ENCODE results near the gene IFT88.
"Not testable (repeated sequence)": the region's sequence is repeated elsewhere in the genome, so short reads cannot be mapped to it uniquely, and the experiment has no call there.

Gene IFT88

DNA sequence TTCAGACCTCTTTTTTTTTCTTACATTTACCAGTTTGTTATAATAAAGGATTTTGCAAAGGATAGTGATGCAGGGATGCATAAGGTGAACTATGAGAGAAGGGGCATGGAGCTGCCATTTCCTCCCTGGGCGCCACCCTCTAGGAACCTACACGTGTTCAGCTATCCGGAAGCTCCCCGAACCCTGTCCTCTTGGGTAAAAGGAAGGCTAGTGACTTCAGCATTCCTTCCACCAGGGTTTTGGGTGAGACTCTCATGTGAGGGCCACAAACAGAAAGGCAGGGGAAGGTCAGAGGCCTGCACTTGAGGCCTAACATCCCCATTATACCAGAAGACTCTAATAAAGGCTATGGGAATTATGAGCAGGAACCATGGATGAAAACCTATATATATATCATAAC is 57.3 kb downstream of the IFT88 start:
- no peak for DNase-seq (ENCODE audit: low read depth in 2 of 2)

DNA sequence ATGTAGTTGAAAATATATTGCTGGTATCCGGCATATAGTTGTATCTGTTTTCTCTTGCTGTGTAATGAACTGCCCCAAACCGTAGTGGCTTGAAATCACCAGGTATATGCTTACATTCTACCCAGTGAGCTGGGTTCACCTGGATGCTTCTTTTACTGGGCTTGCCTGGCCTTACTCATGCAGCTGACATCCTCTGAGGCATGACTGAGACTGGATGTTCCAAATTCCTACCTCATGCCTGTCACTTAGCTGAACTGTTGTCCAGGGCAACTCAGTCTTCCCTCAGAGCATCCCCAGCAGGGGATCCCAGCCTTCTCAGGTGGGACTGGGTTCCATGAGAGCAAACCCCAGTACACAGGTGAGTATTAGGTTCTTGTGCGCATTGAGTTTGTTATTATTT is 66.8 kb downstream of the IFT88 start:
- DNase-seq (ENCODE audit: low read depth in 2 of 2), result no peak

DNA sequence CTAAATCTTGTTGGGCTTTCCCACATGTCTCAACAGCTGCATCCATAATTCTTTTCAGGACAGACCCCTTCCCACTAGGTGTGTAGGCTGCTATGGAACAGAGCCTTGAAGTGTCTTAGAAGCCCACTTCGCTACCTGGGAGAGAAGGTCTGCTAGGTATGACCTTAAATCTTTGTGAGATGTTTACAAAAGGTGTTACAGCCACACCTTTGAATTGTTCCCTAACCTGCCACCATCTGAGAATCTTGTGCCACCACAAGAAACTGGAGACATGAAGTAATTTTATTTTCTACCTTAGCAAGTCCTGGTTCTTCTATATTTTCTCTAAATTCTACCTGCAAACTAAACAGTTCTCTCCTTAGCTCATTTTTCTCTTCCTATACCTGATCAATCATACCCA is 69.1 kb downstream of the IFT88 start:
- DNase-seq (ENCODE audit: low read depth in 2 of 2), result no peak

DNA sequence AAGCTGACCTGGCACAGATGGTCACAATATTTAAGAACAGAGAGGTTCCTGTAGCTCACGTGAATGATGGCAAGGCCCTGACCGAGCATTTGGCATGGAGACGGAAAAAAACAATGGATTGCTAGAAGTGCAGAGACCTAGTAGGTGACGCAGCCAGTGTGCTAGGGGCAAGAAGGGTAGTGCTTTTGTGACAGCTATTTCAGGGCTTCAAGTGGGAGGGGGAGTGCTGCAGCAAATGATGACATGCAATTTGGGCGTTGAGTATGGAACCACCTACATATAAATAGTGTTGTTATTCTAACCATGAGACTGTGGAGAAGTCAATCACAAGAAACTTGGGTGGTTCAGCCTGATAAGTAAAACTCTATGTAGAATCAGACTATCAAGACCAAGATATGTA is 70.9 kb downstream of the IFT88 start:
- DNase-seq (ENCODE audit: low read depth in 2 of 2), result no peak

DNA sequence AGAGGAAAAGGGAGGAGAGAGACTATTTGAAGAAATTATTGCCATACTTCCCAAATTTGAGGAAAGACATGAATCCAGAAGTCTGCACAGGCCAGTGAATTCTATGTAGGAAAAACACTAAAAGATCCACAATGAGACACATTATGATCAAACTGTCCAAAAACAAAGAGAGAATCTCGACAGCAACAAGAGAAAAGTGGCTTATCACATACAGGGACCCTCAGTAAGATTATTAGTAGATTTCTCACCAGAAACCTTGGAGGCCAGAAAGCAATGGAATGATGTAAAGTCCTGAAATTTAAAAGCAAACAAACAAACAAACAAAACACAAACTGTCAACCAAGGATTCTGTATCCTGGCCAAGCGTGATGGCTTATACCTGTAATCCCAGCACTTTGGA is 80.8 kb downstream of the IFT88 start:
- DNase-seq (ENCODE audit: low read depth in 2 of 2), result no peak

DNA sequence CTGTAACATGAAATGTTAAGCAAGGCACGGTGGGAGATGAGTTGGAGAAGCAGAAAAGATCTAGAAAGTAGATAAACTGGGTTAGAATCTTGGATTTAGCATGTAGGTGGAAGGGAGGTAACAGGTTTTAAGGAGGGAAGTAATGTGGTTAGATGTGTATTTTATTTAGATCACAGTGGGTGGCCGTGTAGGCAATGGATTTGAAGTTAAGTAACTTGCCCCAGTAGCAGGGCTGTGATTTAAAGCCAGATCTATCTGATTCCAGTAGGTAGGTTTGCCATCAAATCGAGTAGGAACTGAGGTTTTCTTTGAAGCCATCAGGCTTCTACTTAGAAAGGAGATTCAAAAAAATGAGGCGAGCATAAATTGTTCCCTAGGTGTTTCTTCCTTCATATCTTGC is 86.0 kb downstream of the IFT88 start:
- DNase-seq (ENCODE audit: low read depth in 2 of 2), result no peak

DNA sequence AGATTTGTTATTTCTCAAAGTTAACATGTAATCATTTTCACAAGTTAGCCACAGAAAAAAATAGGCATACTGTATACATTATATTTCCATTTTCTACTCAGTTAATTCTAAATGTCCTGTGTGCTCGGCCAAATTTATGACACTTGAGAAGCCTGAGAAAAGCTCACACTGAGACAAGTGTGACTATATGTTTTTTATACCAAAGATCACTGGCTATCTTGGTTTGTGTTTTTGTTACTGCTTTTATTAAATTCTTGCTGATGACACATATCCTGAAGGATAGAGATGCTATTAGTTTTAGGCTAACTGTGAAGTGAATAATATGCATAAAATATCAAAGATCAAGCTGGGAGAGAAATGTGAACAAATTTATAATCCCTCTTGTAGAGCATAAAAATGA is 87.2 kb downstream of the IFT88 start:
- no peak for DNase-seq (ENCODE audit: low read depth in 2 of 2)

DNA sequence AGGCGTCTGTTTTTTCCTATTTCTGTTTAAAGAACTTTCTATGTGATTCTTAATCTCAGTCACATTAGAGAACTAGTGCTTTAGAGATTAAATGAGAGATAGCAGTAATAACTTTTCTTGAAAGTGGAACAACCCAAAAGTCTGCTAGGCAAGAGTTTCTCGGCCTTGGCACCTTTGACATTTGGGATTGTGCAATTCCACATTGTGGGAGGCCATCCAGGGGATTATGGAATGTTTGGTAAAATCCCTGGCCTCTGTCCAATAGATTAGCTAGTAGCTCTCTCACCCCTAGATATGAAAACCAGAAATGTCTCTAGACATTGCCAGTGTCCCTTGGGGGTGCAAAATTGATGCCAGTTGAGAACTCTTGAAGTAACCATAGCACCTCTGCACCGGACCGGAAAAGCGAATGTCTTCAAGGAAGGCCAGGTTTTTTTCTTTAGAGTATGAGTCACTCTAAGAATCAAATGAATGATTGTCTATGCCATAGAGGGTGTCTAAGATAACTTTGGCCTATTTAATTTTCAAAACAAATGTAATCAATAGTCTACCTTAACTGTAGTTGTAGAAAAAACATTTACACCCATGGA is 91.6 kb downstream of the IFT88 start:
- DNase-seq (ENCODE audit: low read depth in 2 of 2), result no peak

DNA sequence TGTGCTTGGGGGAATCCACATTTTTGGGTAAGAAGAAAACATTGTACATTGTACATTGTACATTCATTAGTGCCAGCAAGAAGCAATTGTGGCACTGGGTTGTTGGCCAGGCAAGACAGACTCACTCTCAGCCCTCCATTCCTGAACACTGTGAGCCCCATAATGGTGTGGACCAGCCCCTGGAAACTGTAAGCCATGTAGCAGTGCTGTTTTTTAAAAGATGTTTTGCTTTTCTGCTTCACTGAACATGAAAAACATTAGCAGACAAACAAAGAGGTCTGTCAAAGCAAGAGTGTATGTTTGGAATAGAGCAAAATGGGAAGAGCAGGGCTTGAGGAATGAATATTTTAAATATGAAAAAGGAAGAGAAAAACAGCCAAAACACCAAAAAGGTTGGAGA is 97.4 kb downstream of the IFT88 start:
- no peak for DNase-seq (ENCODE audit: low read depth in 2 of 2)

DNA sequence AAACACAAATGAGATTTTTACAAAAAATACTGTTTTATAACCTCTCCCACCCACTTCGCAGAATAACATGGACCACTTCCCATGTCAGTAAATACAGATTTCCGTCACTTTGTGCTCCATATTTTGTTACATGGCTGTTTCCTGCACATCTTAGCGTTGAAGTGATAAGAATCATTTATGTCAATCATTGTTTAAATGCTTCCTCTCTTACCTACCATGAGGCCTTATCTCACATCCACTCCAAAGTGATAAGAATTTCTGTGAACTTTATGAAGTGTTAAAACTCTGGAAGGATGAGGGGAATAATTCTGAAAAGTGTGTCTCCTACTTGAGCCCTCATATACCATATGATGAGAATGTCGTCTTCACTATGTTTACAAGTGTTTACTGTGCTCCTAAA is 100.0 kb downstream of the IFT88 start:
- no peak for DNase-seq (ENCODE audit: low read depth in 2 of 2)

DNA sequence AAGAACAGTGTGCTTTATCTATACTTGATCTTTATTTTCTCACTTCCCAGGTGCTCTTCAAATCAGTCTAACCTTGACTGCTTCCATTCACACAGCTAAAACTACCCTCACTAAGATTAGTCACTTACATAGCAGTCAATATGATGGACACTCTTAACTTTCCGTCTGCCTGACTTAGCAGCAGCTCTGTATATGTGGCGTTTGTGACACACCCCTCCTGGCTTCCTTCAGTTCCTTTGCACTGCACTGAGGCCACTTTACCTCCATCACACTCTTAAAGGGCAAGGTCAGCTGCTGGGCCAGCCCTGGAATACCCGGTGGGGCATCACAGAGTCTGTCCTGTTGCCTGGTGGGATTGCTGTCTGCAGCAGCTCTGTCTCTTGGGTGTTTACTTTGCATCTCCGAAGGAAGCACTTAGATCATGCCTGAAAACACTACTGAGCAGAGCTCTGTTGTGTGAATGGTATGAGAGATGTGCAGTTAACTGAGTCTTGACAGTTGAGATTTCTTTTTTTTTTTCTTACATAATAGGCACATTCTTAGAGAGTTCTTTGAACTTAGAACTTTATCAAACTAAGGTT is 101.0 kb downstream of the IFT88 start:
- DNase-seq (ENCODE audit: low read depth in 2 of 2), result no peak

DNA sequence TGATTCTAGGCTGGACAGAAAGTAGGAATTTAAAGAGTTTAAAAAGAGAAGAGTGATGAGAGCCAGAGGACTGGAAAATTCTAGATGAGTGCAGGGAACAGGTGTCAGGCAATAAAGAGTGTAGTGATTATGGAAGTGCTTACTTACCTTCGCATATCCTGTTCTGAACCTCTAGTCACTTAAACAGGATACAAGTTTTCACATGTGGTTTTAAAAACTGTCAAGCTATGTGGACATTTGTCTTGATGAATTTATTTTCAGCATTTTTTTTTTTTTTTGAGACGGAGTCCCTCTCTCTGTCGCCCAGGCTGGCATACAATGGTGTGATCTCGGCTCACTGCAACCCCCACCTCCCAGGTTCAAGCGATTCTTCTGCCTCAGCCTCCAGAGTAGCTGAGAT is 102.2 kb downstream of the IFT88 start:
- no peak for DNase-seq (ENCODE audit: low read depth in 2 of 2)

DNA sequence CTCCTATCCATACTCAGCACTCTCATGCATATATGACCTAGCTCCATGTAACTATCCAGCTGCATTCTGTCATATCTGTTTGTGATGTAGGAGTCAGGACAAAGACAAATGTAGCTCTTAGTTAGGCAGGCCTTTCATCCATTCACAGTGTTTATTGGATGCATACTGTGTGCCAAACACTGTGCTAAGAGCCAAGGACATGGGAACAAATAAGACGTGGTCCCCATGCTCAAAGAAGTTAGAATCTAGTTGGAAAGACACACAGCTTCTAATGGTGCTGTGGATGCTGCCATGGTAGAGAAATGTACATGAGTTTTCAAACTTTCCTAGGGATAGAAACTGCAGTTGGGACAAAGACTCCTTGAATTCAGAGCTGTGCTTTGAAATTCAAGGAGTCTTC is 104.8 kb downstream of the IFT88 start:
- no peak for DNase-seq (ENCODE audit: low read depth in 2 of 2)

DNA sequence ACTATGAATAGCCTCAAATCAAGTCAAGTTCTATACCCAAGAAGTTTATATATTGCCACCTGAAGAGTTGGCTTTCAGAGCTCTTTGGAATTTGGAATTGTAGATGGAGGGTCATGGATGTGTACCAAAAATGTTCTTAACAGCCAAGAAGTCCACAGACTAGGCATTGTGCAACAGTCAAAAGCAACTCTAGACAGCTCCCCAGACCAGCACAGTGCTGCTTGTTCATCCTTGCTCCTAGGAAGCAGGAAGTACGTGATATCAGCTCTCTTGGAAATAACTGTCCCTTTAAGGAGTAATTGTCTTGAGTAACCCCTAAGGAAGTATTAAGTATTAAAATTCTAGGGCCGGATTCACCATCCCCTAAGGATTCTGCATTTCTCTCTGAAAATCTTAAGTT is 105.8 kb downstream of the IFT88 start:
- DNase-seq (ENCODE audit: low read depth in 2 of 2), result no peak

DNA sequence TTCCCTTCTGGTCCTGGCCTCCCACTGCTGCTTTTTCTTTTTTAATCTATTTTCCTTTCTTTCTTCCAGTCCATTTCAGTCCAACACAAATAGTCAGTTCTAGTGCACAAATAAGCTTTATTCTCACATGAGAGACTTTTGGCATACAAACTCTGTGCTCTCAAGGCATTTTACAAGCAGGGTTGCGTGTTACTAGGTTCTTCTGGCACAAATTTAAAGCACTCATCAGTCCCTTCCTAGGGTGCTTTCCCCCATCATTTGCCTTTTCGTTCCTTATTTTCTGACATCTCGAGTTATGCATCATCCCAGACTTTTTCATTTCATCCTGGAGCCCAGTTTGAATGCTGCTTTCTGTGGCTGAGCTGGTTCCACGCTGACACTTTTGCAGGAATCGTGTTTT is 106.8 kb downstream of the IFT88 start:
- DNase-seq (ENCODE audit: low read depth in 2 of 2), result no peak

DNA sequence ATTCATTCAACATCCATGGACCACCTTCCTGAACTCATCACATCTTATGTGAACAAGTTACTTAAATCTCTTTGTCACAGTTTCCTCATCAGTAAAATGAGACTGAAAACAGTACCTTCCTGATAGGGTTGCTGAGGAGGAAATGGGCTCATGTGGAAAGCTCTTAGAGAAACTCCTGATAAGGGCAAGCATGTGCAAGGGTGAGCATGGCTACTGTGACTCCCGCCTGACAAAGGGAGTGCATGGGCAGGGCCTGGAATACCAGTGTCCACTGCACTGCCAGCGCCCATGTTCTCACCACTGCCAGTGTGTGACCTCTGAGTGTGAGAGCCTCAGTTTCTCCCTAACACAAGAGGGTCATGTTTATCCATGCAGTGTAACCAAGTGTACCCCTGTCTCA is 109.3 kb downstream of the IFT88 start:
- DNase-seq (ENCODE audit: low read depth in 2 of 2), result no peak

DNA sequence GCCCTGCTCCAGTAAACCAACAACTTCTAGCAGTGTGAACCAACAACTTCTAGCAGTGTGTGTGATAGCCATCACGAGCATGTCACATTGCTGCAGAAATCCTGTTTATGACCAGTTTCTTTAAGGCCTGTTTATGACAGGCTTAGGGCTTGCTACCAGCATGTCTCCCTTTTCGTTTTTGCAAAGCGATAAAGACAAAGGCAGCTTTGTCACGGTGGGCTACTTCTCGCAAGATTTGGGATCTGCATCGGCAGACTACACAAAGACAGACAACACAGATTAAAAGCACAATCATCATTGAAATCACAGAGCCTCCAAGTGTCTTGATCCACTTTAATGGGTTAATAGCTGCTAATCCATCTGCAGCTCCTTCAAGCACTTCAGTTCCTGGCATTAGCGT is 111.6 kb downstream of the IFT88 start:
- DNase-seq (ENCODE audit: low read depth in 2 of 2), result not testable (repeated sequence)

DNA sequence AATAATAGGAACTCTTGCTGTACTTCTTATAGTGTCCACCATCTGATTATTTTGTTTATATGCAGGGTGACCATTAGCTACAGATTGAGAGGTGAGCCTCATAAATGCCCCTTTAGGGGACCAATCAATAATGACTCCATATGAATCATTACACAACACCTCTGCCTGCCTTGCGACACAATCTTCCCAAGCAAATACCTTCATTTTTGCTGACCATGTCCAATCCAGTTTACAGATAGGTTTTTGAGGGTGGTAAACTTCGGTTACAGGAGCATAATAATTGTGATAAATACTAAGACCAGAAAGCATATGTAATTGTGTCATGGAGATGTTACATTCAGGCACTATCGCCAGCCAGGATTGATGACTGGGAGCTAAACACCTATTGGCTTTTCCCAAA is 112.9 kb downstream of the IFT88 start:
- no peak for DNase-seq (ENCODE audit: low read depth in 2 of 2)

DNA sequence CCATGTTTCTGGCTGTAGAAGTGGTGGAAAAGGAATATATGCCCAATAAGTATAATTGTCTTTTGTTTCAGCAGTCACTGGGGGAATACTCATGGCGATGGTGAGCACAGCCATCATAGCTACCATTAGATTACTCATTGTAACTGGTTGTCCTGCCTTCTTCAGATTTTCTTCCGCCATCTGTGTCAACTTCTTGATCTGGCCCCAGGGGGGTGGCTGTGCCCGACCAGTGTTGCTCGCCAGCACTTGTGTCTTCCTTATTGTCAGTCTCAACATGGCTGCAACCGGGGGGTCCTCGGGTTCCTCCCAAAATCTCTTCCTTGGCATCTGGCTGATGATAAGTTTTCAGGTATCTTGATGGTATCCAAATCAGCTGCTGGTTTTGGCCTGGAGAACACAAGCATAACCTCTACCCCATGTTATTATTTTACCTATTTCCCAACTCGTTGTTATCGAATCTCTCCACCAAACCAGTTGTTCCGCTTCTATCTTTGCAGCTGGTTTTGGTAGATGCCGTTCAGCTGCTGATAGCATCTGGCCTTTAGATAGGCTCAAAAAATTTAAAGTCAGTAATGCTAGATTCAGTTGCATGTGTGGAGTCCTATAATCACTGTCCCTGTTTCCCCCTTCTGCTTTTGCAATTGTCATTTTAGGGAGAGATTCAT is 113.6 kb downstream of the IFT88 start:
- DNase-seq (ENCODE audit: low read depth in 2 of 2), result no peak

DNA sequence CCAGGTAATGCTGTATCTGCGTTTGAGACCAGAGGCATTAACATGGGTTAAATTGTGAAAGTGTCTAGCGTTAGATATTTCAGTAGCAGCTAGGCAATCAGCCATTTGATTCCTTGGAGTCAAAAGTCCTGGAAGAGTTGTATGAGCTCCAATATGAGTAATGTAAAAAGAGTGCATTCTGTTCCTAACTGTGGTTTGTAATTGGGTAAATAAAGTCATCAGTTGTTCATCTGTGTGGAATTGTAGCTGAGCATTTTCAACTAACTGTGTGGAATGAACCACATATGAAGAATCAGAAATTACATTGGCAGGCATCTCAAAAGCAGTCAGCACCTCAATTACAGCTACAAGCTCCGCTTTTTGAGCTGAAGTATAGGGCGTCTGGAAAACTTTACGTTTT is 114.5 kb downstream of the IFT88 start:
- not testable (repeated sequence) for DNase-seq (ENCODE audit: low read depth in 2 of 2)

DNA sequence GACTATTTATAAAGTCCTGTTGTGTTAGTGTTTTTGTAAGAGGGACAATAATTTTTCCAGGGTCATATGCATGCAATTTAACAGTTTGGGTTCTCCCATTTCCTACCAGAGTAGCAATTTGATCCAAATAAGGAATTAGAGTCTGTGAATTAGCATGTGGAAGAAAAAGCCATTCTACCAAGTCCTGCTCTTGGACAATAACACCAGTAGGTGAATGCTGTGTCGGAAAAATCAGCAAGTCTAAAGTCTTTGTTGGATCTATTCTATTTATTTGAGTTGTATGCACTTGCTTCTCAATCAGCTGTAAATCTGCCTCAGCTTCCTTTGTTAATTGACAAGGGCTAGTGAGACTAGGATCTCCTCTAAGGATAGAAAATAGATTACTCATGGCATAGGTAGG is 115.1 kb downstream of the IFT88 start:
- no peak for DNase-seq (ENCODE audit: low read depth in 2 of 2)

DNA sequence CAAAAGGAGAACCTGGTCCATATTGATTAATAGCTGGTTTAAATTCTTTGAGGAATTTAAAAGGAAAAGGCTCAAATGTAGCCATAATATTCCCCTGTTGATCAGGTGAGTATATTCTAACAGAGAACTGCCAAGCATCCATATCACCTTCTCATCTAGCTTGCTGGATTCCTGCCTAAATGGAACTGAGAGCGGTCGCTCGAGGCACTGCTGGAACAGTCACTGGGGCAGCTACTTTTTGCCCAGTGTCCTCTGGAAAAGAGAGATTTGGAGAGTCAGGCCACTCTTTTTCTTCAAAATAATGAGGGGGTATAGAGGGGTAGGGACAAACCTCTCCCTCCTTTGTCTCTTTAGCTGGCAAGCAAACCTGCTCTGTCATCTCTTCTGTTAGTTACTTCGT is 117.1 kb downstream of the IFT88 start:
- no peak for DNase-seq (ENCODE audit: low read depth in 2 of 2)

DNA sequence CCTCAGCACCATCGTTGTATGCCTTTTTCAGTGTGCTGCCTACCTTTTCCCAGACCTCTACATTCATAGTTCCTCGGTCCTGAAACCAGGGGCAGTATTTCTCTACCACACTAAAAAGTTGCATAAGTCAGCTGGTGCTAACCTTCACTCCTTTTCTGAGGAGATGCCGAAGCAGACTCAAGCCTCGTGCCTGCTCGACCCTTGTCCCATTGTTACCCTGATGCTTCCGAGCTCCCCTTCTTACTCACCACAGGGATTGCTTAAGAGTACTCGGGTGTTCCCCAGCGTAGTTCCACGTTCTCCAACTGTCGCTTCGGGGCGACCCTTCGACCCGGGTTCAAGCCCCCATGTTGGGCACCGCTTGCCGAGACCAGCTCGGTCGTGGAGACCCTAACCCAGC is 117.6 kb downstream of the IFT88 start:
- no peak for DNase-seq (ENCODE audit: low read depth in 2 of 2)

DNA sequence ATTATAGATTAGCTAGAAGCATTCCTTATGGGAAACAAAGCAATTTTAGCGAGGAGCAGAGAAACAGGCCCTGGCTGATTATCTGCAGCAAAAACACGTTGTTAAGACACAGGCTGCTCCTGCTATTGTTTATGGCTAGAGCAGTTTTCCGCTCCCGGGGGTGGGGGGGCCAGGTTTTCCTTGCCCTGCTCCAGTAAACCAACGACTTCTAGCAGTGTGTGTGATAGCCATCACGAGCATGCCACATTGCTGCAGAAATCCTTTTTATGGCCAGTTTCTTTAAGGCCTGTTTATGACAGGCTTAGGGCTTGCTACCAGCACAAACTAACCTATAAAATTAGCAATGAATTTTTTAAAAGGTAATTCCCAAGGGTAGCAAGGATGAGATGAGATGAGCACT is 118.1 kb downstream of the IFT88 start:
- DNase-seq (ENCODE audit: low read depth in 2 of 2), result no peak
